ENCODE data around the gene DMXL2.
"Not testable (repeated sequence)": the region's sequence is repeated elsewhere in the genome, so short reads cannot be mapped to it uniquely, and the experiment has no call there.

The DMXL2 gene

GRCh38 chr15:51483520-51483919 lies 139.1 kb downstream of the DMXL2 start:
- DNase-seq = no peak

GRCh38 chr15:51475736-51476135 lies 146.8 kb downstream of the DMXL2 start:
- DNase-seq = no peak

- no peak for DNase-seq
Observed at GRCh38 chr15:51470512-51470911, 152.1 kb downstream of the DMXL2 start.

- DNase-seq = no peak
Observed at GRCh38 chr15:51460796-51461195, 161.8 kb downstream of the DMXL2 start.

- no peak for DNase-seq
Observed at GRCh38 chr15:51450001-51450400, 172.6 kb downstream of the DMXL2 start.

GRCh38 chr15:51448622-51449399 lies 173.8 kb downstream of the DMXL2 start:
- no peak for DNase-seq

GRCh38 chr15:51447855-51448621 lies 174.5 kb downstream of the DMXL2 start:
- DNase-seq = no peak

- not testable (repeated sequence) for DNase-seq
Observed at GRCh38 chr15:51446029-51446744, 176.4 kb downstream of the DMXL2 start.

GRCh38 chr15:51444807-51445206 lies 177.8 kb downstream of the DMXL2 start:
- DNase-seq = no peak

- no peak for DNase-seq
Observed at GRCh38 chr15:51444112-51444511, 178.5 kb downstream of the DMXL2 start.

- DNase-seq = no peak
Observed at GRCh38 chr15:51443282-51443914, 179.2 kb downstream of the DMXL2 start.

GRCh38 chr15:51438526-51438925 lies 184.0 kb downstream of the DMXL2 start:
- no peak for DNase-seq

GRCh38 chr15:51425517-51426040 lies 197.0 kb downstream of the DMXL2 start:
- DNase-seq = no peak

GRCh38 chr15:51424780-51425179 lies 197.8 kb downstream of the DMXL2 start:
- no peak for DNase-seq

- not testable (repeated sequence) for DNase-seq
Observed at GRCh38 chr15:51423040-51423439, 199.5 kb downstream of the DMXL2 start.

- DNase-seq = no peak
Observed at GRCh38 chr15:51416129-51416528, 206.4 kb downstream of the DMXL2 start.

- no peak for DNase-seq
Observed at GRCh38 chr15:51414256-51414860, 208.2 kb downstream of the DMXL2 start.

GRCh38 chr15:51405693-51406523 lies 216.7 kb downstream of the DMXL2 start:
- no peak for DNase-seq

GRCh38 chr15:51403946-51404695 lies 218.4 kb downstream of the DMXL2 start:
- DNase-seq = no peak

GRCh38 chr15:51403072-51403878 lies 219.3 kb downstream of the DMXL2 start:
- peak; percentile 36 for DNase-seq
